Heart left ventricle (tissue), 16 donors: ENCODE measurements around the gene SLC16A7. TPM values are rescaled to one million over a fixed set of nuclear protein-coding genes. Genes with fewer than 3 reads are reported as not detected.

ENCODE experiments used
- ATAC-seq, 4 donors: fragments of 200-7000 bp; cut with Tn5 transposase; one replicate each; pipeline ENCODE4 v1.9.1; 2020 to 2022; ENCODE audit warnings: moderate library complexity in 4 of 4, mild to moderate bottlenecking in 3 of 4, moderate number of reproducible peaks in 1 of 4
- DNase-seq, 5 donors: peaks; one replicate each; pipeline ENCODE4 v3.0.0-alpha.2; 2020
- H3K27ac ChIP-seq, 12 donors: fragments of 200-600 bp; sonication (generic) in 4 of 12; one replicate each; pipeline versions ENCODE4 v1.5.0 to v1.8.0; 2016 to 2022; ENCODE audit warnings: mild to moderate bottlenecking in 2 of 12
- H3K27me3 ChIP-seq, 9 donors: fragments of 200-600 bp; sonication (generic) in 2 of 9; one replicate each; pipeline versions ENCODE4 v1.5.1 to v1.8.0; 2016 to 2022; ENCODE audit warnings: mild to moderate bottlenecking in 3 of 9
- H3K36me3 ChIP-seq, 9 donors: fragments of 200-600 bp; sonication (generic) in 2 of 9; one replicate each; pipeline versions ENCODE4 v1.5.0 to v1.8.0; 2018 to 2022; ENCODE audit warnings: mild to moderate bottlenecking in 2 of 9
- H3K4me1 ChIP-seq, 12 donors: fragments of 200-600 bp; sonication (generic) in 4 of 12; one replicate each; pipeline versions ENCODE4 v1.5.0 to v1.8.0; 2016 to 2022; ENCODE audit warnings: mild to moderate bottlenecking in 3 of 12
- H3K4me3 ChIP-seq, 12 donors: fragments of 200-600 bp; sonication (generic) in 4 of 12; one replicate each; pipeline versions ENCODE4 v1.5.0 to v1.8.0; 2017 to 2022; ENCODE audit warnings: mild to moderate bottlenecking in 9 of 12, moderate library complexity in 4 of 12
- H3K9me3 ChIP-seq, 12 donors: fragments of 200-600 bp; sonication (generic) in 4 of 12; one replicate each; pipeline versions ENCODE4 v1.5.0 to v1.8.0; 2016 to 2022; ENCODE audit warnings: mild to moderate bottlenecking in 1 of 12
- POLR2A ChIP-seq, 2 donors: fragments of 450-650 bp; IDR thresholded peaks; one replicate each; pipeline ENCODE4 v1.6.1; 2017; ENCODE audit warnings: antibody characterized with exemption in 2 of 2, mild to moderate bottlenecking in 2 of 2, moderate library complexity in 2 of 2
- WGBS, 4 donors: extraction: QIAGEN DNeasy Blood & Tissue Kit in 2 of 4; methylation state at CpG; one replicate each; pipeline versions ENCODE4 v1.1.5 to v1.1.7; 2013 to 2018; 5-methylcytosine and 5-hydroxymethylcytosine counted together
- intact Hi-C, 10 donors: fragments of 100-400 bp; cut with DNase I; formaldehyde crosslinking; loops; one replicate each; pipeline versions ENCODE4 v1.11.1 to v1.14.2; 2022
- polyA plus RNA-seq, 2 donors: library from polyadenylated mRNA; stranded (reverse); fragments of 200-250 nt; gene quantifications; one replicate each; pipeline ENCODE4 v1.2.3, GENCODE V29; 2013
- total RNA-seq, 9 donors: library from RNA; depleted of rRNA in 2 of 9; stranded (reverse); fragments of >200 nt in 2 of 9; fragmentation: NEBNext Ultra II Directional in 3 of 9; extraction: Animal tissue kit (Norgen Biotek cat#: 25700) in 3 of 9; gene quantifications; one replicate each; pipeline versions ENCODE4 v1.1.0 to v1.2.4, GENCODE V29; 2016 to 2023
- TF ChIP-seq, protein P1 (sequence below), 12 donors: fragments of 200-600 bp; sonication (generic) in 4 of 12; IDR thresholded peaks; one replicate each; pipeline versions ENCODE4 v1.5.0 to v1.8.0; 2018 to 2022; ENCODE audit warnings: antibody characterized with exemption in 12 of 12, mild to moderate bottlenecking in 5 of 12
- donor health status: ischemic (EF 13 %, LVEDD 7.1; RV severe dilation, severe dysfunction).
- donor health status: healthy with polysubstance abuse.
- donor health status: DM: no; HTN: yes; CAD: no.
- donor health status: DM: no; HTN: no; CAD: no.
- donor health status: ischemic (EF 25% LVEDD 6.9; RV normal size, moderate dysfunction).
- donor health status: ischemic (EF 25% LVEDD 5.7; RV mildly dilated, moderate dysfunction).
- donor health status: healthy.
- donor health status: DM: yes; HTN: yes; CAD: no.
- donor health status: ischemic (EF 35%, LVEDD 5.7; RV mildly dilated, moderate dysfunction).
- donor health status: nonischemic (EF 11% LVEDD 7.7; RV severe dilation, severe dysfunction).
- donor health status: DM: yes; HTN: yes; CAD: no.
- donor health status: PGD.
- donor health status: ischemic (EF 29% LVEDD 5.4; RV normal size, mild dysfunction).
- donor health status: nonischemic (EF 23%, LVEDD 6.1; RV moderate dilation, normal function).

The SLC16A7 gene
- total and polyA plus RNA-seq, 11 donors: 18.4 to 227 (median 121) TPM

DNA sequence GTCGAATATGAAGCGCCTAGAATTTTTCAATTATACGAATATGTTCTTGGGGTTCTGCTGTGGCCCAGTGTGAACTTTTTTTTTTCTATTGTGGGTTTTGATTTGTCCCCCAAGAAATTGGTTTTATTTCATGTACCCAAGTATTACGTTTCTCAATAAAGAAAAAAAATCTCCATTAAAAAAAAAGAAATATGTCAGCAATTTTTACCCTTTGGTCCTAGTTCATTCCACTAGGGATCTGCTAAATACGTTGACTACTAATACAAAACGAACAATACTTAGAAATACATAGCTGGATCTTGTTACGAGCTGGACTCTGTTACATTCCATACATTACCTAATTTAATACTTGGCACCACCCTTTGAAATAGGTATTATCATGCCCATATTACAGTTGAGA is 216.9 kb downstream of the SLC16A7 start:
- Histone ChIP-seq H3K4me3 (no peak overlapping the region), H3K4me1 (no peaks in the 10 kb centered on the region), H3K27ac (no peak overlapping the region), H3K36me3 (no peaks in the 10 kb centered on the region), H3K27me3 (no peaks in the 10 kb centered on the region), H3K9me3 (peaks cover 0 to 8% (median 0%) of the 10 kb centered on the region in 12 donors)
- TF ChIP-seq, protein P1, sequence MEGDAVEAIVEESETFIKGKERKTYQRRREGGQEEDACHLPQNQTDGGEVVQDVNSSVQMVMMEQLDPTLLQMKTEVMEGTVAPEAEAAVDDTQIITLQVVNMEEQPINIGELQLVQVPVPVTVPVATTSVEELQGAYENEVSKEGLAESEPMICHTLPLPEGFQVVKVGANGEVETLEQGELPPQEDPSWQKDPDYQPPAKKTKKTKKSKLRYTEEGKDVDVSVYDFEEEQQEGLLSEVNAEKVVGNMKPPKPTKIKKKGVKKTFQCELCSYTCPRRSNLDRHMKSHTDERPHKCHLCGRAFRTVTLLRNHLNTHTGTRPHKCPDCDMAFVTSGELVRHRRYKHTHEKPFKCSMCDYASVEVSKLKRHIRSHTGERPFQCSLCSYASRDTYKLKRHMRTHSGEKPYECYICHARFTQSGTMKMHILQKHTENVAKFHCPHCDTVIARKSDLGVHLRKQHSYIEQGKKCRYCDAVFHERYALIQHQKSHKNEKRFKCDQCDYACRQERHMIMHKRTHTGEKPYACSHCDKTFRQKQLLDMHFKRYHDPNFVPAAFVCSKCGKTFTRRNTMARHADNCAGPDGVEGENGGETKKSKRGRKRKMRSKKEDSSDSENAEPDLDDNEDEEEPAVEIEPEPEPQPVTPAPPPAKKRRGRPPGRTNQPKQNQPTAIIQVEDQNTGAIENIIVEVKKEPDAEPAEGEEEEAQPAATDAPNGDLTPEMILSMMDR (IDR thresholded peaks at IDR 0.05): no peak
- no peak for TF ChIP-seq POLR2A (IDR thresholded peaks at IDR 0.05)
- DNase-seq (no peak), ATAC-seq (no peak)
- 92 to 97% (median 93%) methylated on average over 7 of the region's 7 CpGs for WGBS, 4 donors
- intact Hi-C loops: loop anchor here in 2 of 10 donors (10.0 kb wide), 2 partner anchors 368 to 408 kb away; no protein-coding TSS in a partner anchor

DNA sequence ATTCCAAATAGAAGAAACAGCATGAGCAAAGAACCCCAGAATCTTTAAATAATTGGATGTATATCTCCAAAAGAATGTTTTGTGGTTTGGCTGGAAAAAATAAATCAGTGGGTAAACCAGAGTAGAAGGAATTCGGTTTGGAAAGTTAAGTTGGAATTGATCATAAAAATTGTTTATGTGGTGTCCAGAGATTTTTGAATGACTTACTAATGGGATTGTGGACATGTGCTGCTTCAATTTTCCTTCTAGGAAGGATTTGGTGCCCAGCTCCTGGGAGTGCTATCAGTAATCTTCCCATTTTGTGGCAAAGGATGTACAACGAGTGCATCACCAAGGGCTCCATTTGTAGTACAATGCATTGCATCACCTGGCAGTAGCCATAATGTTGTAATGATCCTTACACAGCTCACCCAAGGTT is 224.8 kb downstream of the SLC16A7 start:
- intact Hi-C loops: no loop called here
- no peaks in the 10 kb centered on the region for H3K36me3 ChIP-seq
- TF ChIP-seq, protein P1 (IDR thresholded peaks at IDR 0.05): no peak
- TF ChIP-seq POLR2A (IDR thresholded peaks at IDR 0.05): no peak
- no peak overlapping the region for H3K27ac ChIP-seq
- peaks cover 0 to 9% (median 0%) of the 10 kb centered on the region in 12 donors for H3K9me3 ChIP-seq
- H3K4me3 ChIP-seq: no peak overlapping the region
- H3K27me3 ChIP-seq: no peaks in the 10 kb centered on the region
- no peaks in the 10 kb centered on the region for H3K4me1 ChIP-seq
- no peak for DNase-seq
- ATAC-seq: no peak
- 81 to 94% (median 92%) methylated on average over 2 of the region's 2 CpGs for WGBS, 4 donors

DNA sequence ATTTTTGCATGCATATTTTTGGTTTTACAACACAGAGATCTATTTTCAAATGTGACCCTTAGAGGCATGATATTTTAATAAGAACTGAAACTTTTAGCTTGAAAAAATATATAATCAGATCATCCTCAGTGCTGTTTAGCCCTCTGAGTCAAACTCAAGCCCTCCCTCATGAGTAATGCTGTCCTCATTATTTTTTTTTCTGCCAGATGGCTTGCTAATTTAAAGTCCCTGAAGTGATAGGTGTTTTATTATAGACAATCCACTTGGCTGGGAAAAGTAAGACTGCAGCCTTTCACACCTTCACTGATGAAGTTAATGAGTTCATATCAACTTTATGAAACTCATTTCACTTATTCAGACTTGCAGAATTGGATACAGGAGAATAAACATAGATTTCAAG is 227.7 kb downstream of the SLC16A7 start:
- H3K9me3 ChIP-seq: peaks cover 0 to 5% (median 0%) of the 10 kb centered on the region in 12 donors
- no peaks in the 10 kb centered on the region for H3K4me1 ChIP-seq
- no peaks in the 10 kb centered on the region for H3K36me3 ChIP-seq
- TF ChIP-seq, protein P1 (IDR thresholded peaks at IDR 0.05): no peak
- TF ChIP-seq POLR2A (IDR thresholded peaks at IDR 0.05): no peak
- intact Hi-C loops: no loop called here
- ATAC-seq: no peak
- DNase-seq: no peak
- no peak overlapping the region for H3K27ac ChIP-seq
- H3K4me3 ChIP-seq: no peak overlapping the region
- no peaks in the 10 kb centered on the region for H3K27me3 ChIP-seq

DNA sequence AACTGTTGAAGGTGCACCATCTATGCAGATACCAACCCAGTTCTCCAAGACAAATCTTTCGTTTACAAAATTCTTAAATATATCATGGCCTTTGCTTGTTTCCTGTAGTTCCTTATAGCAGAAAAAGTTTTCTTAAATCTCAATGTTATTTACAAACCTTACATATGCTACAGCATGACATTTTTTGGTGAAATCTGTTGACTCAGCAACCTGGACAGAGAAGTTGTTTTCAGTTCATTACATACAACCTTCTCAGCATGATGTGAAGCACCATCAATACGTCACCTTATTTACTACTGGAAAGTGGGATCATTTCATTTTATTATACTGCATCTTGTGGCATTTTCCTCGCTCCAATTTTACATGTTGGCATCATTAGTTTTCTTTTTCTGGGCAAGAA is 231.9 kb downstream of the SLC16A7 start:
- no peaks in the 10 kb centered on the region for H3K4me1 ChIP-seq
- H3K9me3 ChIP-seq: peaks cover 0 to 5% (median 0%) of the 10 kb centered on the region in 12 donors
- no peaks in the 10 kb centered on the region for H3K36me3 ChIP-seq
- intact Hi-C loops: no loop called here
- no peak for DNase-seq
- WGBS, 4 donors: 70 to 92% (median 89%) methylated on average over 3 of the region's 3 CpGs
- ATAC-seq: no peak
- no peak overlapping the region for H3K4me3 ChIP-seq
- TF ChIP-seq POLR2A (IDR thresholded peaks at IDR 0.05): no peak
- TF ChIP-seq, protein P1 (IDR thresholded peaks at IDR 0.05): no peak
- no peaks in the 10 kb centered on the region for H3K27me3 ChIP-seq
- H3K27ac ChIP-seq: no peak overlapping the region
